ENCODE data around the gene FKBP6.

GRCh38 chr7:73356159-73356558 lies 28.2 kb downstream of the FKBP6 start:
- TF ChIP-seq CTCF (IDR thresholded peaks at IDR 0.05; ENCODE audit: borderline replicate concordance, extremely low read depth, low read length, poor library complexity, severe bottlenecking), result no peak
- no peak for TF ChIP-seq EZH2 (IDR thresholded peaks at IDR 0.05; ENCODE audit: borderline replicate concordance, low read depth, low read length, severe bottlenecking)

Data from DND-41 (cell line).